Measurements from ENCODE around the gene MCF2L2. TPM values are rescaled to one million over a fixed set of nuclear protein-coding genes. Genes with fewer than 3 reads are reported as not detected.

Gene MCF2L2
- total RNA-seq, 1 donor from 2014 or later, result 2.0 TPM

DNA sequence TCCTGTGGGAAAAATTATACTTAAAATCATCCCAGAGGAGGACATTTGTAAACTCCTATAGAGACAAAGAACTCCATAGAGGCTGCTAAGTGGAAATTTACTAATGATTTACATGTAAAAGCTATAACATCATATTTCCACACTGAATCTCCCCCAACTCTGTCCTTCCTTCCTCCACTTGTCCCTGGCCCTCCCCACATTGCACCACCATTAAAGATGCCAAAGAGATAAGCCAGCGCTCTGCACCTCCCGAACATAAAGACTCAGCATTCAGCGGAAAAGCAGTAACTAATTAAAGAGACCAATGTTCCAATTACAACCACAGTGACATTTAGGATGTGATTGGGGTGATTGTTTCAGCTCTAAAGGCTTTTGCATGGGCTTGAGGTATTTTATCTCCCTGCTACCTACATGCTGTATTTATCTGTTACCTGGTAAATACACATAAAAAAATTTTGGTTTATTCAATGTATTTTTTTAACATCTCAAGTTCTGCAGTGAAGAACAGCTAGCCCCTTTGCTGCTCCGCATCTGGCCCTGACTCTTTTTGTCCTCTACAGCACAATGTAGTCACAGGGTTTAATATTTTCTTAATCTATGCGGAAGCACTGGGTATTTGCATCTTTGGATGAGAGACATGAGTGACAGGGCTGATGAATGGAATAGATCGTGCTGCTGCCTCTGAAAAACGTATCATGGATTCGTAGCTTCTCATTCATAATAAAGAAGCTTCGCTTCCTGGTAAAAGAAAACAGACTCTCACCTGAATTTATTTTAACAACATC lies 210.7 kb downstream of the MCF2L2 start:
- intact Hi-C loops (cut with DNase I), result no loop called here
- Histone ChIP-seq H3K27me3 (no peaks in the 10 kb centered on the region), H3K9me3 (no peaks in the 10 kb centered on the region), H3K4me3 (no peak overlapping the region), H3K36me3 (no peaks in the 10 kb centered on the region), H3K4me1 (no peaks in the 10 kb centered on the region), H3K27ac (no peak overlapping the region)
- DNase-seq (ENCODE audit: extremely low spot score in 2 of 2), result no peak
- TF ChIP-seq POLR2AphosphoS5 (IDR thresholded peaks at IDR 0.05; ENCODE audit: insufficient read depth in 1 of 2, low read depth in 1 of 2) (no peak), POLR2A (IDR thresholded peaks at IDR 0.05) (no peak)
- TF ChIP-seq, protein P1, sequence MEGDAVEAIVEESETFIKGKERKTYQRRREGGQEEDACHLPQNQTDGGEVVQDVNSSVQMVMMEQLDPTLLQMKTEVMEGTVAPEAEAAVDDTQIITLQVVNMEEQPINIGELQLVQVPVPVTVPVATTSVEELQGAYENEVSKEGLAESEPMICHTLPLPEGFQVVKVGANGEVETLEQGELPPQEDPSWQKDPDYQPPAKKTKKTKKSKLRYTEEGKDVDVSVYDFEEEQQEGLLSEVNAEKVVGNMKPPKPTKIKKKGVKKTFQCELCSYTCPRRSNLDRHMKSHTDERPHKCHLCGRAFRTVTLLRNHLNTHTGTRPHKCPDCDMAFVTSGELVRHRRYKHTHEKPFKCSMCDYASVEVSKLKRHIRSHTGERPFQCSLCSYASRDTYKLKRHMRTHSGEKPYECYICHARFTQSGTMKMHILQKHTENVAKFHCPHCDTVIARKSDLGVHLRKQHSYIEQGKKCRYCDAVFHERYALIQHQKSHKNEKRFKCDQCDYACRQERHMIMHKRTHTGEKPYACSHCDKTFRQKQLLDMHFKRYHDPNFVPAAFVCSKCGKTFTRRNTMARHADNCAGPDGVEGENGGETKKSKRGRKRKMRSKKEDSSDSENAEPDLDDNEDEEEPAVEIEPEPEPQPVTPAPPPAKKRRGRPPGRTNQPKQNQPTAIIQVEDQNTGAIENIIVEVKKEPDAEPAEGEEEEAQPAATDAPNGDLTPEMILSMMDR (IDR thresholded peaks at IDR 0.05), result no peak

DNA sequence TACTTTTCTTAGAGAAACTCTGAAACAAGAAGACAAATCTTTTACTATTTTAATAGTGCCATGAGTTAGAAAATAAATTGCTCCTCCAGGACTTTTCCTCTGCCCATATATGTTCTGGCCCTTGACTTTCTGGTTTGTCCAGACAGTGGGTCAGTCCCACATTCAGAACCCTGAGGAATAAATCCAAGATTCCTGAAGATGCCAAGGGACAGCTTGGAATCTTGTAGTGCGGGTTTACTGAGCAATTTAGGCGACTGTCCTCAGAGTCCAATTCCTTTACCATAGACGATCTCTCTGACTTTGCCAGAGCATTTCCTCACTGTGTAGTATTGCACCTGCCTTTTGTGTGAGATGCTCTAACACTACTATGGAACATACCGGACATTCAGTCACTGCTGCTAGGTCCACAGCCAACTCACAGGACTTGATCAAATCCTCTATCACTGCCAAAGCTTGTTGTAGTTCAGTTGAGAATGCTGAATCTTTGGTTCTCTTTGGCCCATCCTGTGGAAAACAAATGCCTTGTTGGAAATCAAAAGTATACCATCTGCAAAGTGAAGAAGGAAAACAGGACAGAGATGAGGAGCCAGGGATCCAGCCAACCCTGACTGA lies 212.7 kb downstream of the MCF2L2 start:
- no peak overlapping the region for H3K27ac ChIP-seq
- H3K4me3 ChIP-seq, result no peak overlapping the region
- TF ChIP-seq POLR2AphosphoS5 (IDR thresholded peaks at IDR 0.05; ENCODE audit: insufficient read depth in 1 of 2, low read depth in 1 of 2) (no peak), POLR2A (IDR thresholded peaks at IDR 0.05) (no peak)
- TF ChIP-seq, protein P1 (IDR thresholded peaks at IDR 0.05), result no peak
- intact Hi-C loops (cut with DNase I), result no loop called here
- H3K9me3 ChIP-seq, result no peaks in the 10 kb centered on the region
- no peaks in the 10 kb centered on the region for H3K36me3 ChIP-seq
- H3K4me1 ChIP-seq, result no peaks in the 10 kb centered on the region
- no peaks in the 10 kb centered on the region for H3K27me3 ChIP-seq
- DNase-seq (ENCODE audit: extremely low spot score in 2 of 2), result no peak

DNA sequence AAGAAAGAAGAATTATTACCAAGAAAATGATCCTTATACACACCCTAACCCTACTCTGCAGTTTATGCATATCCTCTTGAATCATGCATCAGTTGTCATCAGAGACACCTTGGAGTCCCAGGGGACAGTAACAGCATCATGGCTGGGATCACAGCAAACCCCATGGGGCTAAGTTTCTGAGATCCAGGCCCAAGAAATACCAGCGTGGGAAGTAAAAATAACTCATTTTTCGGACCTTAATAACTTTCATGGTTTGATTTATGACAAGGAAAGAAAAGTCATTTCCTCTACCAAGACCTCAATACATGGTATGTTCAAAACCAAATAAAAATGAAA lies 214.2 kb downstream of the MCF2L2 start:
- TF ChIP-seq, protein P1 (IDR thresholded peaks at IDR 0.05), result no peak
- no peak for TF ChIP-seq POLR2A (IDR thresholded peaks at IDR 0.05)
- no peak for TF ChIP-seq POLR2AphosphoS5 (IDR thresholded peaks at IDR 0.05; ENCODE audit: insufficient read depth in 1 of 2, low read depth in 1 of 2)

DNA sequence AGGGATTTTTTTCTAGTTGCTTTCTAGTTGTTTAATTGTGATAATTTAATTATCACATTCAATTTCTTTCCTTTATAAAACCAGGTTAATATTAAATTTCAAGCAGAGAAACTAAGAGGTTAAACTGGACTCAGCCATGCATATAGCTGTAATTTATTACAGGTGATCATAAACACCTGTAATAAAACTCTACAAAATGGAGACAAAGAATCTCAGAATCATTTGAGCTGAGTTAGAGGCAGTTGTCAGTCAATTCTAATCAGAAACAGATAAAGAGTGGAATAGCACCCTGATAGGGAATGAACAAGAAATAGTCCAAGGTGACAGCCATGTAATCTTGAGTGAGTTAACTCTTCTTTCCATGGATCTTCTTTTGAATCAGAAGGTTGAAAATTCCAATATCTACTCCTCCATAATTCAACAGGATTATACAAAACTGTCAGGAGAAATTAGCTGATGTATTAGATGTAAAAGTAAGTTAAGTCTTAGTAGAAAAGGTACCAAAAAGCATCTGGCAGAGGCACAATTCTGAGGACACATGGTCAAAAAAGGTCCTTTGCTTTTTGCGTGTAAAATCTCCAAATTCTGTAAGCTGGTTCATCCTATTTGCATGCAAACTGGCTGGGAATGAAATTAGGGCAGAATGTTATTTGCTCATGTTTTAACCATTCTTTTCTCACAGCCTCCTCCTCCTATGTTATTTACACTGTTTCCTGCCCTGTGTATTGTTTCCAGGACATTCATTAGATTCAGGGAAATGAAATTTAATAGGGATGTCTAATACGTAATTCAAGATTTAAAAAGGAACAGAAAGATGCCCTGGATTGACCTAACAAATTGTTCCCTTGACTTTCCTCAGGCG lies 214.8 kb downstream of the MCF2L2 start:
- H3K4me3 ChIP-seq, result no peak overlapping the region
- no peak overlapping the region for H3K27ac ChIP-seq
- intact Hi-C loops (cut with DNase I), result no loop called here
- H3K27me3 ChIP-seq, result no peaks in the 10 kb centered on the region
- no peak for DNase-seq (ENCODE audit: extremely low spot score in 2 of 2)
- no peaks in the 10 kb centered on the region for H3K4me1 ChIP-seq
- H3K36me3 ChIP-seq, result no peaks in the 10 kb centered on the region
- TF ChIP-seq POLR2A (IDR thresholded peaks at IDR 0.05) (no peak), POLR2AphosphoS5 (IDR thresholded peaks at IDR 0.05; ENCODE audit: insufficient read depth in 1 of 2, low read depth in 1 of 2) (no peak)
- TF ChIP-seq, protein P1 (IDR thresholded peaks at IDR 0.05), result no peak
- no peaks in the 10 kb centered on the region for H3K9me3 ChIP-seq

More for the DNA sequence above, 214.2 kb downstream of the MCF2L2 start:
- no peaks in the 10 kb centered on the region for H3K27me3 ChIP-seq
- H3K4me3 ChIP-seq, result no peak overlapping the region
- H3K4me1 ChIP-seq, result no peaks in the 10 kb centered on the region
- H3K9me3 ChIP-seq, result no peaks in the 10 kb centered on the region
- intact Hi-C loops (cut with DNase I), result no loop called here
- no peak overlapping the region for H3K27ac ChIP-seq
- no peaks in the 10 kb centered on the region for H3K36me3 ChIP-seq
- no peak for DNase-seq (ENCODE audit: extremely low spot score in 2 of 2)

Measured in vagina (tissue), 2 donors.